ENCODE results near the gene IGSF22.
"Not testable (repeated sequence)": the region's sequence is repeated elsewhere in the genome, so short reads cannot be mapped to it uniquely, and the experiment has no call there.

Gene IGSF22

GRCh38 chr11:18681949-18682348, 44.0 kb downstream of the IGSF22 start:
- FAIRE-seq, result not testable (repeated sequence)

- FAIRE-seq, result no peak
Measured at GRCh38 chr11:18677560-18677959, 48.4 kb downstream of the IGSF22 start.

GRCh38 chr11:18676803-18677202, 49.2 kb downstream of the IGSF22 start:
- no peak for FAIRE-seq

- not testable (repeated sequence) for FAIRE-seq
Measured at GRCh38 chr11:18672209-18672608, 53.8 kb downstream of the IGSF22 start.

DNA sequence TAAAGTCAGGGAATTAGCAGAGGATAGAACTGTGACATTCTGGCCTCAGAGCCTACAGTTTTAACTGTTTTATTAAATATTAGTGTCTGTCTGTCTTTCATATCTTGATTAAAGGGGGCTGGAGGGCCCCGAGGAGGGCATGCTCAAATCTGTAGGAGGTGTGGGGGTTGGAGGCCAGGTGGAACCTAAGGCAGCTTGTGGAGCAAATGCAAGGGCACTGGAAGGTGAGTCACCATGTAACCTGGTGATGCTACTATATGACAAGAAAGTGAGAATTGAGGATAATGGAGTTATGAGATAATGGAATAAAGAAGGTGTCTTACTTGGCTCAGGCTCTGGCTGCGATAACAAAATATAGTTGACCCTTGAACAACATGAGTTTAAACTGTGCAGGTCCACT, 54.7 kb downstream of the IGSF22 start:
- FAIRE-seq, result no peak

DNA sequence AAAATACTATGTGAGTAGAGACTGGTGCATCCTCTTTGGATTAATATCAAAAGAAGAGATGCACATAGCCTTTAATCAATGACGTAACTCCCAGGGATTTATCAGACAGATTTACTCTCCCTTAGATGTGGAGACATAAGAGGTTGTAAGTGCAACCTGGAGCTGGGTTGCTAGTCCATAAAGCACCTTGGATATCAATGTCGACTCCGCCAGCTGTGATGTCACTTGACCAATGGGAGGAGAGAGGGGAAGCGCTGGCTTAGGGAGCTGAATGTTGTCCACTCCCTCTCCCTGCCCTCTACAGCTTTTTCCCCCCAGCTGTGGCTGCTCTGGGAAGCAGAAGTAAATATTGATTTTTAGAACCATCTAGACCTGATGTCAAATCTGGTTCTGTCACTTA, 56.3 kb downstream of the IGSF22 start:
- no peak for FAIRE-seq

- FAIRE-seq, result no peak
Measured at GRCh38 chr11:18669219-18669596, 56.8 kb downstream of the IGSF22 start.

- FAIRE-seq, result no peak
Measured at GRCh38 chr11:18668131-18668530, 57.9 kb downstream of the IGSF22 start.

DNA sequence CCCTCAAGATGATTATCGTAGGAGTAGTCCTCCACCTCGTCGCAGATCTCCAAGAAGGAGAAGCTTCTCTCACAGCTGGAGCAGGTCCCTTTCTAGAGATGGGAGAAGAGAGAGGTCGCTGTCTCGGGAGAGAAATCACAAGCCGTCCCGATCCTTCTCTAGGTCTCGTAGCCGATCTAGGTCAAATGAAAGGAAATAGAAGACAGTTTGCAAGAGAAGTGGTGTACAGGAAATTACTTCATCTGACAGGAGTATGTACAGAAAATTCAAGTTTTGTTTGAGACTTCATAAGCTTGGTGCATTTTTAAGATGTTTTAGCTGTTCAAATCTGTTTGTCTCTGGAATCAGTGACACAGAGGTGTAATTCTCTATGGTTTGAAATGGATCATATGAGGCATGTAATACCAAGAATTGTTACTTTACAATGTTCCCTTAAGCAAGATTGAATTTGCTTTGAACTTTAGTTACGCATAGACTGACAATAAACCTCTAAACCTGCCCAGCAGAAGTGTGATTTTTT, 60.6 kb downstream of the IGSF22 start:
- FAIRE-seq, result not testable (repeated sequence)

GRCh38 chr11:18657673-18658072, 68.3 kb downstream of the IGSF22 start:
- no peak for FAIRE-seq
